ENCODE measurements around the gene ZNF491. TPM values are rescaled to one million over a fixed set of nuclear protein-coding genes. Genes with fewer than 3 reads are reported as not detected.
A peak's percentile ranks its signal among the peaks of the same experiment; 100 is the strongest.
"Not testable (repeated sequence)": the region's sequence is repeated elsewhere in the genome, so short reads cannot be mapped to it uniquely, and the experiment has no call there.

ZNF491 gene
- total and polyA plus RNA-seq, 5 donors, result 2.2 to 3.8 (median 3.2) TPM

DNA sequence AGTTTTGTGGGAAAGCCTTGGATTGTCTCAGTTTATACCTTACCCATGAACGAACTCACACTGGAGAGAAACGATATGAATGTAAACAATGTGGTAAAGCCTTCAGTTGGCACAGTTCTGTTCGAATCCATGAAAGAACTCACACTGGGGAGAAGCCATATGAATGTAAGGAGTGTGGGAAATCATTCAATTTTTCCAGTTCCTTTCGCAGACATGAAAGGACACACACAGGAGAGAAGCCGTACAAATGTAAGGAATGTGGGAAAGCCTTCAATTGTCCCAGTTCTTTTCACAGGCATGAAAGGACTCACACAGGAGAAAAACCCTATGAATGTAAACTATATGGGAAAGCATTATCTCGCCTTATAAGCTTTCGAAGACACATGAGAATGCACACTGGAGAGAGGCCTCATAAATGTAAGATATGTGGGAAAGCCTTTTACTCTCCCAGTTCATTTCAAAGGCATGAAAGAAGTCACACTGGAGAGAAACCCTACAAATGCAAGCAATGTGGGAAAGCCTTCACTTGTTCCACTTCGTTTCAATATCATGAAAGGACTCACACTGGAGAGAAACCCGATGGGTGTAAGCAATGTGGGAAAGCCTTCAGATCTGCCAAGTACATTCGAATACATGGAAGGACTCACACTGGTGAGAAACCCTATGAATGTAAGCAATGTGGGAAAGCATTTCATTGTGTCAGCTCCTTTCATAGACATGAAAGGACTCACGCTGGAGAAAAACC lies 8.2 kb downstream of the ZNF491 start:
- no peak for DNase-seq
- H3K4me1 ChIP-seq (ENCODE audit: control insufficient read depth, insufficient read depth, low read length), result no peaks in the 10 kb centered on the region
- H3K27me3 ChIP-seq (ENCODE audit: control insufficient read depth, insufficient read depth), result no peaks in the 10 kb centered on the region
- ATAC-seq, result no peak
- H3K4me3 ChIP-seq (ENCODE audit: low read length), result no peak overlapping the region
- WGBS, result 94% methylated on average over 11 of the region's 11 CpGs
- peaks cover 2% of the 10 kb centered on the region for H3K9me3 ChIP-seq (ENCODE audit: control insufficient read depth, low read length)
- intact Hi-C loops (cut with DNase I), result no loop called here
- no peak overlapping the region for H3K27ac ChIP-seq (ENCODE audit: low read length)

DNA sequence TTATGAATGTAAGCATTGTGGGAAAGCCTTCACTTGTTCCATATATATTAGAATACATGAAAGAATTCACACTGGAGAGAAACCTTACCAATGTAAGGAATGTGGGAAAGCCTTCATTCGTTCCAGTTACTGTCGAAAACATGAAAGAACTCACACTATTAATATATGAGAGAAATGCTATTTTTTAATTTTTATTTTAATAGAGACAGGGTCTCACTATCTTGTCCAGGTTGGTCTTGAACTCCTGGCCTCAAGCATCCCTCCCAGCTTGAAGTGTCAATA lies 8.7 kb downstream of the ZNF491 start:
- H3K9me3 ChIP-seq (ENCODE audit: control insufficient read depth, low read length), result peaks cover 2% of the 10 kb centered on the region
- H3K27ac ChIP-seq (ENCODE audit: low read length), result no peak overlapping the region
- intact Hi-C loops (cut with DNase I), result no loop called here
- H3K4me1 ChIP-seq (ENCODE audit: control insufficient read depth, insufficient read depth, low read length), result no peaks in the 10 kb centered on the region
- no peak for DNase-seq
- no peak for ATAC-seq
- H3K27me3 ChIP-seq (ENCODE audit: control insufficient read depth, insufficient read depth), result no peaks in the 10 kb centered on the region
- WGBS, result 95% methylated on average over 2 of the region's 2 CpGs
- H3K4me3 ChIP-seq (ENCODE audit: low read length), result no peak overlapping the region

DNA sequence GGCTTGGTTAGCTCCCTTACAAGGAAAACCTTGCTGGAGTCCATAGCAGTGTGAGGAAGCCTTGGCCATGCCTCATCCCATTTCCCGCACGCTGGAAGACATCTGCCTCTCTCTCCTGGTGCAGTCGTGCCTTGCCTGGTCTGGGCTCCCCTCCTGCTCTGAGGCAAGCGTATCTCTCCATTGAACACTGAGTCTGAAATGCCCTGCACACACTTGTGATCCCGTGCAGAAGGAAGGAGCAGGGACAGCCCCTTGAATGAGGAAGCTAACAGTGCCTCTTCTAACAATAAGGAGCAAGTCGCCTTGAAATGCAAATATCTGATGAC lies 15.3 kb downstream of the ZNF491 start:
- peak; percentile 43 to 47 for ATAC-seq
- intact Hi-C loops (cut with DNase I), result no loop called here

DNA sequence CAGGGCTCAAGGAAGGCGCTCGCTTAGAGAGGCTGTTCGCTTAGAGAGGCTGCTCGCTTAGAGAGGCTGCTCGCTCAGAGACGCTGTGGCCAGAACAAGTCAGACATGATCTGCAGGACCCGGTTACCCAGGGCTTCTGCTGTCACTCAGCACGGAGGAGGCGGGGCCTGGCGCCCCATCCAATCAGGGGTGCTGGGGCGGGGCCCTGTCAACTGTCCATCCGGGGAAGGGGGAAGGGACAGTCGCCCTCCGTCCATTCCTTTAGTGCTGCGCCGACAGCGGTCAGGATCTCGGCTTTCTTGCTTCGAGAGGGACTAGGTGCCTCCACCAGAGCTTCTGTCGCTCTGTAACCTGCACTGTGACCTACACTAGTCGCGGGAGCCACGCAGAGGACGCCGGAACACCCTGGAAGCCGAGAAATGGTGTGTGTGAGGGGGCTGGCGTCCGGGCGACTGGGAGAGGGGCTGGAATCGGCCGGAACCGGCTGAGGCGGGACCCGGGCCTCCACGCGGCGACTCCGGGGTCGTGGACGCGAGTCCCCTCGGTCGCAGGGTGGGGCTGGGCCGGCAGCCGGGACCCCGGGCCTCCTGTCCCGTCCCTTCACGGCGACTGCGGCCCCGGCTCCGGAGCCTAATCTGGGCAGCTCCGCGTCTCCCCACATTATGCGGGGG lies 15.8 kb downstream of the ZNF491 start, which contains the start of gene ZNF440:
TSS of gene ZNF440 (plus strand) at position 245 of the 671 bp plus-strand sequence. CDS start at position 420, 175 bp downstream.
- intact Hi-C loops (cut with DNase I), result no loop called here
- under 1% methylated on average over 55 of the region's 55 CpGs for WGBS
- H3K4me1 ChIP-seq (ENCODE audit: control insufficient read depth, insufficient read depth, low read length), result no peaks in the 10 kb centered on the region
- DNase-seq (peak; percentile 96 to 99 (median 99)), ATAC-seq (peak; percentile 100)
- H3K9me3 ChIP-seq (ENCODE audit: control insufficient read depth, low read length), result no peaks in the 10 kb centered on the region
- no peaks in the 10 kb centered on the region for H3K27me3 ChIP-seq (ENCODE audit: control insufficient read depth, insufficient read depth)
- peak within 1 kb of the TSS; percentile 87 for H3K4me3 ChIP-seq (ENCODE audit: low read length)
- peak within 1 kb of the TSS; percentile 94 for H3K27ac ChIP-seq (ENCODE audit: low read length)

More for the DNA sequence above, 15.3 kb downstream of the ZNF491 start:
- H3K27ac ChIP-seq (ENCODE audit: low read length), result peak overlapping the region; percentile 17
- H3K4me1 ChIP-seq (ENCODE audit: control insufficient read depth, insufficient read depth, low read length), result no peaks in the 10 kb centered on the region
- no peaks in the 10 kb centered on the region for H3K9me3 ChIP-seq (ENCODE audit: control insufficient read depth, low read length)
- H3K27me3 ChIP-seq (ENCODE audit: control insufficient read depth, insufficient read depth), result no peaks in the 10 kb centered on the region
- WGBS, result under 1% methylated on average over 6 of the region's 6 CpGs
- peak overlapping the region; percentile 87 for H3K4me3 ChIP-seq (ENCODE audit: low read length)
- DNase-seq, result no peak

DNA sequence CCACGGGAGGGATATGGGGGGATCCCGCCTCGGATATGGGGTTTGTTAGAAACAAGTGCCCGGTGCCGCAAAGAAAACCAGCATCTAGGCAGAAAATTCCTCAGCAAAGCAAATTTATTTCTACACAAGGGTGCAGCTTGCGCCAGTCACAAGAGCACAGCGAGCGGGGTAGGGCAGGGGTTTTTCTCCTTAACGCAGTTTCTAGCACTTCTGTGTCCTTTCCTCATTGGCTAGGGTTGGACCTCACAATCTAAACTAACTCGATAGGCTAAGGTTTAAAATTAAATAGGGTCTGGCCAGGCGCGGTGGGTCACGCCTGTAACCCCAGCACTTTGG lies 16.3 kb downstream of the ZNF491 start:
- Histone ChIP-seq H3K27me3 (ENCODE audit: control insufficient read depth, insufficient read depth) (no peaks in the 10 kb centered on the region), H3K27ac (ENCODE audit: low read length) (peak overlapping the region; percentile 94), H3K9me3 (ENCODE audit: control insufficient read depth, low read length) (no peaks in the 10 kb centered on the region), H3K4me3 (ENCODE audit: low read length) (peak overlapping the region; percentile 87), H3K4me1 (ENCODE audit: control insufficient read depth, insufficient read depth, low read length) (no peaks in the 10 kb centered on the region)
- ATAC-seq (peak; percentile 9 to 48), DNase-seq (no peak)
- 10% methylated on average over 13 of the region's 13 CpGs for WGBS
- intact Hi-C loops (cut with DNase I), result no loop called here

DNA sequence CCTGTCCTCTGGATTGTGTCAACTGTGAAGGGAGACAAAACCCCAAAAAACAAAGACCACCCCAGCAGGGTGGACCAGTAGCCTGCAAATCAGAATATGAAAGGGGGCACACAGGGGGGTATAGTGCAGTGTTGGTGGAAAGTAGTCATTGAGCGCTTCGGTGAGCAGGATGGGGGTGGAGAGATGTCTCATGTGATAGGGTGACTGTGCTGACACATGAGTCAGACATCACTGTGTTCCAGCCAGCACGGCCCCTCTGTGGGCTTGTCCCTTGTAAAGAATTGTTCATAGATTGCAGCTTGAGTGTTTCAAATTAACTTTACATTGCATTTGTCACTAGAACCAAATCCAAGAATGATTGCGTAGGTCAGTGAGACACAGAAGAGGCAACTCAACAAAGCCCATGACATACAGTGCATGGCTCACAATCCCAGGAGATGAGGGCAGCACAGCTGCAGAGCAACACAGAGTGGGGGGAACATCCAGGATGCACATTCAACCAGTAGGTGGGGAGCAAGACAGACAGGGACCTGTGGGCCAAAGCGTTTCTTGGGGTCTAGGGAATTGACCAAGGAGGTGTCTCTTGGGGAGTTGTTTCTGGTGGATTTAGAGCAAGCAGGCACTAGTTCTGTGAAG lies 23.3 kb downstream of the ZNF491 start:
- Histone ChIP-seq H3K27me3 (ENCODE audit: control insufficient read depth, insufficient read depth) (no peaks in the 10 kb centered on the region), H3K27ac (ENCODE audit: low read length) (no peak overlapping the region), H3K4me1 (ENCODE audit: control insufficient read depth, insufficient read depth, low read length) (no peaks in the 10 kb centered on the region), H3K9me3 (ENCODE audit: control insufficient read depth, low read length) (no peaks in the 10 kb centered on the region), H3K4me3 (ENCODE audit: low read length) (no peak overlapping the region)
- ATAC-seq, result peak in 1 of 2 donors; percentile 35
- DNase-seq, result no peak
- WGBS, result 79% methylated on average over 5 of the region's 5 CpGs
- intact Hi-C loops (cut with DNase I), result no loop called here

DNA sequence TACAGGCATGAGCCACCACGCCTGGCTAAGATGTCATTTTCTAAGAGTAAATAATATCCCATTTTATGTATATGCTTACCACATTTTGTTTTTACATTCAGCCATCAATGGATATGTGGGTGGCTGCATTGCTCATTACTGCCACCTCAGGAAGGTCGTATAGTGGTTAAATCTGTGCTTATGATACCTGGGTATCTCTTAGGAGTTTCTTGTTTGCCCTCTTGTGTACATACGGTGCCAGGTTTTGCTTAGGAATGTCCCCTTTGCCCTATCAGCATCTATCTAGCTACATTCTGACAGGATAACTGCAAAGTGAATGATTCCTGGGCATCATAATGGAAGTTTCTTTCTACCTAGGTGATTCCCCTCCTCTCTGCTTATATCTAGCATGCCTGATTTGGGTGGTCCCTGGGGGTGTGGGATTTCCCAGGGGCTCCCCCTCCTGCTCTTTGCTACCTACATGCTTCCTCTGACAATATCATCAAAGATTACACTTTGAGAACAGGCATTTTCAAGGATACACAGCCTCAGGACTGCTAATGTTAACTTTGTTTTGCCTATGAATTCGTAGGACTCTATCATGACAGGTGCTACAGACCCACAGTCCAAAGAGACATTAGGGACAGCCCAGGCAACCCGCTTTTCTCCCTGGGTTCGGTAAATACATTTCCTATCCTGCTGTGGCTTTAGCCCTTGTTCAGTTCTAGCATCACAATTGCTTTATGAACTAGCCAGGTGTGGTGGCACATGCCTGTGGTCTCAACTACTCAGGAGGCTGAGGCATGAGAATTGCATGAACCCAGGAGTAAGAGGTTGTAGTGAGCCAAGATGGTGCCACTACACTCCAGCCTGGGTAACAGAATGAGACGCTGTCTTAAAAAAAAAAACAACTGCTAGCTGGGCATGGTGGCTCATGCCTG lies 30.9 kb downstream of the ZNF491 start:
- H3K9me3 ChIP-seq (ENCODE audit: control insufficient read depth, low read length); ATAC-seq; intact Hi-C loops (cut with DNase I); H3K27ac ChIP-seq (ENCODE audit: low read length); H3K27me3 ChIP-seq (ENCODE audit: control insufficient read depth, insufficient read depth); H3K4me3 ChIP-seq (ENCODE audit: low read length); H3K4me1 ChIP-seq (ENCODE audit: control insufficient read depth, insufficient read depth, low read length); DNase-seq: not testable (repeated sequence)
- 91% methylated on average over 7 of the region's 7 CpGs for WGBS

DNA sequence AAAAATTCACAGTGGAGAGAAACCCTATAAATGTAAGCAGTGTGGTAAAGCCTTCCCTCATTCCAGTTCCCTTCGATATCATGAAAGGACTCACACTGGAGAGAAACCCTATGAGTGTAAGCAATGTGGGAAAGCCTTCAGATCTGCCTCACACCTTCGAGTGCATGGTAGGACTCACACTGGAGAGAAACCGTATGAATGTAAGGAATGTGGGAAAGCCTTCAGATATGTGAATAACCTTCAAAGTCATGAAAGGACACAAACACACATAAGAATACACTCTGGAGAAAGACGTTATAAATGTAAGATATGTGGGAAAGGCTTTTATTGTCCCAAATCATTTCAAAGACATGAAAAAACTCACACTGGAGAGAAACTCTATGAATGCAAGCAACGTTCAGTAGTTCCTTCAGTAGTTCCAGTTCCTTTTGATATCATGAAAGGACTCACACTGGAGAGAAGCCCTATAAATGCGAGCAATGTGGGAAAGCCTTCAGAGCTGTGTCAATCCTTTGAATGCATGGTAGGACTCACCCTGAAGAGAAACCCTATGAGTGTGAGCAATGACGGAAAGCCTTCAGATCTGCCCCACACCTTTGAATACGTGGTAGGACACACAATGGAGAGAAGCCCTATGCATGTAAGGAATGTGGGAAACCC lies 34.1 kb downstream of the ZNF491 start:
- 98% methylated on average over 8 of the region's 8 CpGs for WGBS
- Histone ChIP-seq H3K27ac (ENCODE audit: low read length) (no peak overlapping the region), H3K4me3 (ENCODE audit: low read length) (no peak overlapping the region), H3K9me3 (ENCODE audit: control insufficient read depth, low read length) (peaks cover 5% of the 10 kb centered on the region), H3K4me1 (ENCODE audit: control insufficient read depth, insufficient read depth, low read length) (no peaks in the 10 kb centered on the region), H3K27me3 (ENCODE audit: control insufficient read depth, insufficient read depth) (no peaks in the 10 kb centered on the region)
- intact Hi-C loops (cut with DNase I), result no loop called here
- ATAC-seq (no peak), DNase-seq (no peak)

DNA sequence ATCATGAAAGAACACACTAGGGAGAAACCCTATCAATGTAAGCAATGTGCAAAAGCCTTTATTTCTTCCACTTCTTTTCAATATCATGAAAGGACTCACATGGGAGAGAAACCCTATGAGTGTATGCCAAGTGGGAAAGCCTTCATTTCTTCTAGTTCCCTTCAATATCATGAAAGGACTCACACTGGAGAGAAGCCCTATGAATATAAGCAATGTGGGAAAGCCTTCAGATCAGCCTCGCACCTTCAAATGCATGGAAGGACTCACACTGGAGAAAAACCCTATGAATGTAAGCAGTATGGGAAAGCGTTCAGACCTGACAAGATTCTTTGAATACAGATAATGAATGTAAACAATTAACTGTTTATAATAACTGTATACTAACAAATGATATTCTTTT lies 35.2 kb downstream of the ZNF491 start:
- H3K9me3 ChIP-seq (ENCODE audit: control insufficient read depth, low read length), result peaks cover 5% of the 10 kb centered on the region
- H3K4me1 ChIP-seq (ENCODE audit: control insufficient read depth, insufficient read depth, low read length), result no peaks in the 10 kb centered on the region
- intact Hi-C loops (cut with DNase I), result no loop called here
- WGBS, result over 99% methylated on average over 2 of the region's 2 CpGs
- no peak overlapping the region for H3K4me3 ChIP-seq (ENCODE audit: low read length)
- H3K27me3 ChIP-seq (ENCODE audit: control insufficient read depth, insufficient read depth), result no peaks in the 10 kb centered on the region
- H3K27ac ChIP-seq (ENCODE audit: low read length), result no peak overlapping the region
- no peak for DNase-seq
- ATAC-seq, result no peak

DNA sequence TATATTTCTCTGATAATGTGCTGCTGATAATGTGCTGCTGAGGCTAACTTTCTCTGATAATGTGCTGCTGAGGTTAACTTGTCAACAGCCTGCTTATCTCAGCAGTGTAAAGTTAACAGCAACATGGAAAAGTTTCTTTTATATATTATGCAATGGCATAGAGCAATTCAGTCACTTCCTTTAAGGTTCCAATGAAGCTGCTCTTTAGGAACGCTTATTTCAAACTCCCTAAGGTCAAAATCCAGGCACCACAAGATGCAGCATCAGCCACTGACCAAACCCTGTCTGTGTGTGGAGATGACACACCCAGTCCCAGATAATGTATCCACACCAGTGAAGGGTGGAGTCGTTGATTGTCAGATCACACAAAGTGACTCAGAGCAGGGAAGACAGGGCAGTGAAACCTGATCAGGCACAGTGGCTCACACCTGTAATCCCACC lies 37.3 kb downstream of the ZNF491 start:
- intact Hi-C loops (cut with DNase I); H3K9me3 ChIP-seq (ENCODE audit: control insufficient read depth, low read length); H3K27ac ChIP-seq (ENCODE audit: low read length); DNase-seq; H3K27me3 ChIP-seq (ENCODE audit: control insufficient read depth, insufficient read depth); H3K4me1 ChIP-seq (ENCODE audit: control insufficient read depth, insufficient read depth, low read length); H3K4me3 ChIP-seq (ENCODE audit: low read length): not testable (repeated sequence)
- ATAC-seq, result peak in 1 of 2 donors; percentile 35
- 35% methylated on average over 2 of the region's 2 CpGs for WGBS
